ENCODE results near the gene ABI3. TPM values are rescaled to one million over a fixed set of nuclear protein-coding genes. Genes with fewer than 3 reads are reported as not detected.

Gene ABI3
- total and polyA plus RNA-seq, 9 of the 15 experiments (the other 6 are each of a cell fraction or from before 2014, with no cell fraction given), result not detected

DNA sequence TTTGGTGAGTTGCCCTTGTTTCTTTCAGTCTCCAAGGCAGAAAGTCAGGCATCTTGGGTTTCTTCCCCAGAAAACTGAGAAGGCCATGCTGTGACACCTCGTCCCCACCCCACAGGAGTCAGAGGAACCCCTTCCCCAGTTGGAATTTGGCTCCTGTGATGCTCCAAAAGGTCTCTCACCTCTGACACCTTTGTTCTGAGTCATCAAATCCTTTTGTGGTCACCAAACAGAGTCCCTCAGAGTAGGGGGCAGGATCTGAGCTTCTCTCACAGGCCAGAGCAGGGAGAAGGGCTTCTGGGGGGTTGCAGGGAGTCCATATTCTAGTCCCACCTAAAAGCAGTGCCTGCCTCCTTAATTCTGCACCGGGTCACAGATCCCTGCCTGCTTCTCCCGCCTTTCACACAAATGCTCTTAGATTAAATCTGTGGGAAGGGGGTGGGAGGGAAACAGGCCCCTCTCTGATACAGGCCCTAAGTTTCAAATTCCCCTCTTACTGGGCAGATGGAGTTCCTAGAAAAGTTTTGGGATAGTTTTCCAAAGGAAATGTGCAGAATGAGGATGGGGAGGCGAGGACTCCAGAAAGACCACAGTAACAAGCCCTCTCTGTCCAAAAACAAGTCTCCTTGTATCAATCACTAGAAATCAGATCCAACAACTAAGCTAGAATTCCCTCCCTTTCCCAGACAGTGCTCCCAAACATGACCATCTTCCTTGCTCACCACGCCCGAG, 18.7 kb downstream of the ABI3 start:
- TF ChIP-seq ZNF780A (CRISPR knock-in tag; IDR thresholded peaks at IDR 0.05) (no peak), BRD9 (IDR thresholded peaks at IDR 0.05; ENCODE audit: low read depth, partially characterized antibody) (peak; percentile 36)
- no peak overlapping the region for H3K9ac ChIP-seq (ENCODE audit: insufficient read depth in 1 of 2, low read depth in 2 of 2, low read length in 2 of 2)
- H3K79me2 ChIP-seq (ENCODE audit: control insufficient read depth, insufficient read depth, low read length), result no peaks in the 10 kb centered on the region
- ChIA-PET CTCF (ENCODE audit: low intra/inter-chr PET ratio) (no interaction called here), POLR2A (no interaction called here)
- DNase-seq (ENCODE audit: extremely low read depth in 1 of 4, low spot score in 3 of 4), result no peak
- H3K27me3 ChIP-seq (ENCODE audit: control insufficient read depth in 2 of 2, insufficient read depth in 2 of 2, low read length in 2 of 2), result peaks cover 0 to 43% of the 10 kb centered on the region in 2 experiments; a peak in 3 of 5 replicates
- peaks cover 5 to 23% of the 10 kb centered on the region in 2 experiments; a peak in 4 of 5 replicates for H3K4me1 ChIP-seq (replicated peaks in 1 of 2; ENCODE audit: control insufficient read depth in 2 of 2, insufficient read depth in 2 of 2, low read length in 2 of 2)
- H3K4me2 ChIP-seq (ENCODE audit: insufficient read depth, low read length), result no peak overlapping the region
- H3K36me3 ChIP-seq (ENCODE audit: control insufficient read depth, insufficient read depth, low read length), result no peaks in the 10 kb centered on the region
- H3K9me1 ChIP-seq (ENCODE audit: control insufficient read depth, insufficient read depth, low read length), result no peaks in the 10 kb centered on the region
- H3K9me3 ChIP-seq (replicated peaks; ENCODE audit: control insufficient read depth, insufficient read depth, low read depth, low read length), result no peaks in the 10 kb centered on the region; the same call in 1 of the 2 replicates
- intact Hi-C loops (cut with micrococcal nuclease) (loop anchor here (5.0 kb wide), 3 partner anchors 37 to 277 kb away; no protein-coding TSS in a partner anchor), in situ Hi-C loops (cut with MboI) (no loop called here)
- no peaks in the 10 kb centered on the region for H4K20me1 ChIP-seq (replicated peaks; ENCODE audit: control insufficient read depth, insufficient read depth, low read length)
- ATAC-seq, result no peak
- FAIRE-seq, result no peak
- WGBS (ENCODE audit: insufficient coverage, low coverage, missing lambda C conversion rate), result 3% methylated on average over 6 of the region's 6 CpGs
- H3K4me3 ChIP-seq, result no peak overlapping the region
- no peak overlapping the region for H3K27ac ChIP-seq (ENCODE audit: extremely low read depth, low read depth, low read length)
- no peak overlapping the region for H2AFZ ChIP-seq (ENCODE audit: low read depth, low read length)
- no TSS peak for BruUV-seq (replicated peaks)

DNA sequence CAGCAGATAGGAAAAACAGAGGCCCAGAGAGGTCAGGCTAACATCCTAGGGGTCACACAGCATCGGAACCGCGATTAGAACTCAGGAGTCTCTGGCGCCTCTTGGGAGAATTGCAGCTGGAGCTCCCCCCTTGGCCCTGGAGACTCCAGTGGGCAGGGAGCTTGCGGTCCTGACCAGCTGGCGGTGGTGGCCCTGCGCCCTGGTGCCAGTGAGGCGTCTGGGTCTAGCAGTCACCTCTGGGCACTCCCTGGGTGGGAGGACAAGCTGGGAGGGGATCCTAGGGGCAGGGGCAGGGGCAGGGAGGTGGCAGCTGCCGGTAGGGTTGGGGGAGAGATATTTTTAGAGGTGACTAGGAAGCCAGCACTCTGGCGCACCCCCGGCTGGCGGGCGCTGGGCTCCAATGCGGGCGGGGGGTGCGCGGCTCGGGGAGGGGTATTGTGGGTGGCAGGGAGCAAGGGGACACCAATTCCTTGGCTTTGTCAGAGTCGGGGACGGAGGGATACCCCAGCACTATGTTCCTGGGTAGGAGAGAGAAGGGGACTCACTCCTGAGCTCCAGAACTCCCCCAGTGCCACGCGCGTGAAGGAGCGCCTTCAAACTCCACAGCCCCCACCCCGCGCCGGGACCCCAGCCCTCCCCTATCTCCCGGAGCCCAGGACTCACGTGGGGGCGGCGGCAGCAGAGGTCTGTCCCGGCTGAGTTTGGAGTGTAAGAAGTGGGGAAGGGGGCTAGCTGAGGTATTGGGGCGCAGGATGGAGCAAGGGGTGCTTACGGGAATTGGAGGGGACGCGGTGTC, 19.5 kb downstream of the ABI3 start:
- no peak for DNase-seq (ENCODE audit: extremely low read depth in 1 of 4, low spot score in 3 of 4)
- no peaks in the 10 kb centered on the region for H3K79me2 ChIP-seq (ENCODE audit: control insufficient read depth, insufficient read depth, low read length)
- no peak for TF ChIP-seq LARP7 (IDR thresholded peaks at IDR 0.05)
- peak; percentile 63 for TF ChIP-seq RBM25 (IDR thresholded peaks at IDR 0.05; ENCODE audit: low read depth, low read length, severe bottlenecking)
- no peak for TF ChIP-seq ZBTB8A (IDR thresholded peaks at IDR 0.05; ENCODE audit: partially characterized antibody)
- 0 out of 2 replicates have a peak, but pooled peaks have one; percentile 25 for TF ChIP-seq HDAC2 (IDR thresholded peaks at IDR 0.05)
- TF ChIP-seq ZNF174 (CRISPR knock-in tag; IDR thresholded peaks at IDR 0.05), result no peak
- TF ChIP-seq, protein P1, sequence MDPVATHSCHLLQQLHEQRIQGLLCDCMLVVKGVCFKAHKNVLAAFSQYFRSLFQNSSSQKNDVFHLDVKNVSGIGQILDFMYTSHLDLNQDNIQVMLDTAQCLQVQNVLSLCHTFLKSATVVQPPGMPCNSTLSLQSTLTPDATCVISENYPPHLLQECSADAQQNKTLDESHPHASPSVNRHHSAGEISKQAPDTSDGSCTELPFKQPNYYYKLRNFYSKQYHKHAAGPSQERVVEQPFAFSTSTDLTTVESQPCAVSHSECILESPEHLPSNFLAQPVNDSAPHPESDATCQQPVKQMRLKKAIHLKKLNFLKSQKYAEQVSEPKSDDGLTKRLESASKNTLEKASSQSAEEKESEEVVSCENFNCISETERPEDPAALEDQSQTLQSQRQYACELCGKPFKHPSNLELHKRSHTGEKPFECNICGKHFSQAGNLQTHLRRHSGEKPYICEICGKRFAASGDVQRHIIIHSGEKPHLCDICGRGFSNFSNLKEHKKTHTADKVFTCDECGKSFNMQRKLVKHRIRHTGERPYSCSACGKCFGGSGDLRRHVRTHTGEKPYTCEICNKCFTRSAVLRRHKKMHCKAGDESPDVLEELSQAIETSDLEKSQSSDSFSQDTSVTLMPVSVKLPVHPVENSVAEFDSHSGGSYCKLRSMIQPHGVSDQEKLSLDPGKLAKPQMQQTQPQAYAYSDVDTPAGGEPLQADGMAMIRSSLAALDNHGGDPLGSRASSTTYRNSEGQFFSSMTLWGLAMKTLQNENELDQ (CRISPR knock-in tag; IDR thresholded peaks at IDR 0.05; ENCODE audit: borderline replicate concordance), result no peak
- peak; percentile 43 for TF ChIP-seq PCBP1 (IDR thresholded peaks at IDR 0.05; ENCODE audit: low read depth, low read length, poor library complexity, severe bottlenecking)
- TF ChIP-seq, protein P2, sequence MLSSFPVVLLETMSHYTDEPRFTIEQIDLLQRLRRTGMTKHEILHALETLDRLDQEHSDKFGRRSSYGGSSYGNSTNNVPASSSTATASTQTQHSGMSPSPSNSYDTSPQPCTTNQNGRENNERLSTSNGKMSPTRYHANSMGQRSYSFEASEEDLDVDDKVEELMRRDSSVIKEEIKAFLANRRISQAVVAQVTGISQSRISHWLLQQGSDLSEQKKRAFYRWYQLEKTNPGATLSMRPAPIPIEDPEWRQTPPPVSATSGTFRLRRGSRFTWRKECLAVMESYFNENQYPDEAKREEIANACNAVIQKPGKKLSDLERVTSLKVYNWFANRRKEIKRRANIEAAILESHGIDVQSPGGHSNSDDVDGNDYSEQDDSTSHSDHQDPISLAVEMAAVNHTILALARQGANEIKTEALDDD (IDR thresholded peaks at IDR 0.05), result no peak

More for the DNA sequence above, 19.5 kb downstream of the ABI3 start:
- Histone ChIP-seq H3K9ac (ENCODE audit: insufficient read depth in 1 of 2, low read depth in 2 of 2, low read length in 2 of 2) (peak overlapping the region; percentile 34 to 91; a peak in 2 of 4 replicates), H3K9me3 (replicated peaks; ENCODE audit: control insufficient read depth, insufficient read depth, low read depth, low read length) (no peaks in the 10 kb centered on the region; the same call in 1 of the 2 replicates), H3K4me2 (ENCODE audit: insufficient read depth, low read length) (peak overlapping the region; percentile 95), H3K4me1 (replicated peaks in 1 of 2; ENCODE audit: control insufficient read depth in 2 of 2, insufficient read depth in 2 of 2, low read length in 2 of 2) (peaks cover 5 to 17% of the 10 kb centered on the region in 2 experiments; a peak in 4 of 5 replicates), H3K27me3 (ENCODE audit: control insufficient read depth in 2 of 2, insufficient read depth in 2 of 2, low read length in 2 of 2) (peaks cover 0 to 36% of the 10 kb centered on the region in 2 experiments; a peak in 2 of 5 replicates), H3K36me3 (ENCODE audit: control insufficient read depth, insufficient read depth, low read length) (no peaks in the 10 kb centered on the region), H3K4me3 (peak overlapping the region; percentile 65), H3K9me1 (ENCODE audit: control insufficient read depth, insufficient read depth, low read length) (no peaks in the 10 kb centered on the region), H4K20me1 (replicated peaks; ENCODE audit: control insufficient read depth, insufficient read depth, low read length) (no peaks in the 10 kb centered on the region), H3K27ac (ENCODE audit: extremely low read depth, low read depth, low read length) (no peak overlapping the region), H2AFZ (ENCODE audit: low read depth, low read length) (peak overlapping the region; percentile 95)
- no peak for FAIRE-seq
- CTCF ChIA-PET (ENCODE audit: low intra/inter-chr PET ratio), result no interaction called here
- POLR2A ChIA-PET, result no interaction called here
- in situ Hi-C loops (cut with MboI), result no loop called here
- BruUV-seq (replicated peaks), result no TSS peak
- intact Hi-C loops (cut with micrococcal nuclease), result loop anchor here (5.0 kb wide), 3 partner anchors 38 to 278 kb away; no protein-coding TSS in a partner anchor
- no peak for ATAC-seq
- WGBS (ENCODE audit: insufficient coverage, low coverage, missing lambda C conversion rate), result 11% methylated on average over 20 of the region's 36 CpGs

Data from K562 (cell line).